GM10248 (cell line): ENCODE measurements around the gene DHX38.

Experiments used
- CTCF ChIA-PET: fragments of 300-600 bp; sonication (Branson Sonifier 250); formaldehyde crosslinking; extraction: SDS; loops from one replicate; lab custom pipeline; 2021; ENCODE audit warnings: antibody characterized with exemption; lab: Yijun Ruan, JAX
- POLR2A ChIA-PET: fragments of 350-650 bp; sonication (Branson Sonifier 250); formaldehyde crosslinking; extraction: SDS; loops from one replicate; lab custom pipeline; 2020; ENCODE audit warnings: antibody characterized with exemption; lab: Yijun Ruan, JAX
- DNase-seq: peaks from one replicate; pipeline ENCODE4 v3.0.0; 2012; ENCODE audit errors: extremely low spot score
- TF ChIP-seq, protein P1 (sequence below): IDR thresholded peaks from 2 replicates; pipeline ENCODE4 v1.5.1; 2012; ENCODE audit warnings: mild to moderate bottlenecking, low read depth; ENCODE audit errors: extremely low read depth, missing control alignments, control extremely low read depth

Gene DHX38

GRCh38 chr16:72159386-72159785 is 65.7 kb downstream of the DHX38 start:
- no peak for DNase-seq
- TF ChIP-seq, protein P1, sequence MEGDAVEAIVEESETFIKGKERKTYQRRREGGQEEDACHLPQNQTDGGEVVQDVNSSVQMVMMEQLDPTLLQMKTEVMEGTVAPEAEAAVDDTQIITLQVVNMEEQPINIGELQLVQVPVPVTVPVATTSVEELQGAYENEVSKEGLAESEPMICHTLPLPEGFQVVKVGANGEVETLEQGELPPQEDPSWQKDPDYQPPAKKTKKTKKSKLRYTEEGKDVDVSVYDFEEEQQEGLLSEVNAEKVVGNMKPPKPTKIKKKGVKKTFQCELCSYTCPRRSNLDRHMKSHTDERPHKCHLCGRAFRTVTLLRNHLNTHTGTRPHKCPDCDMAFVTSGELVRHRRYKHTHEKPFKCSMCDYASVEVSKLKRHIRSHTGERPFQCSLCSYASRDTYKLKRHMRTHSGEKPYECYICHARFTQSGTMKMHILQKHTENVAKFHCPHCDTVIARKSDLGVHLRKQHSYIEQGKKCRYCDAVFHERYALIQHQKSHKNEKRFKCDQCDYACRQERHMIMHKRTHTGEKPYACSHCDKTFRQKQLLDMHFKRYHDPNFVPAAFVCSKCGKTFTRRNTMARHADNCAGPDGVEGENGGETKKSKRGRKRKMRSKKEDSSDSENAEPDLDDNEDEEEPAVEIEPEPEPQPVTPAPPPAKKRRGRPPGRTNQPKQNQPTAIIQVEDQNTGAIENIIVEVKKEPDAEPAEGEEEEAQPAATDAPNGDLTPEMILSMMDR = no peak
- ChIA-PET CTCF (interaction anchor here (0.9 kb wide), 1 partner anchor 9 kb away, joined by 3 read pairs; no protein-coding TSS in a partner anchor), POLR2A (no interaction called here)

DNA sequence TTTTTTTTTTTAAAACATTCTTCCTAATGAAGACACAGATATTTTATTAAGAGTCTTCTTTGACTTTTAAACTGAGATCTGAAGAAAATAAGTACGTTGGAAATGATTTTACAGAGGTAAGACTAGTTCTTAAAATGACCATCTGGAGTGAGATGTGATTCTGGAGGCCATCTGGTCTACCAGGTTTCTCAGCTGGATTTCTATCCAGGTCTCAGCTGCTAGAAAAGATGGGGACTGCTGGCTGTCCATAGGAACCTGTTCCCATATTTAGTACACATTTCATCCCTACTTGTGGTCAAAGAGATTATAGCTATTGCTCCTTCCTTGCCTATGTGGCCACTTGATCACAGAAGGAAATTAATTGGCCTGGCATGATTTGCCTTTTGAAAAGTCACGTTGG is 66.2 kb downstream of the DHX38 start:
- TF ChIP-seq, protein P1 = no peak
- DNase-seq = no peak
- ChIA-PET POLR2A (no interaction called here), CTCF (interaction anchor here (0.9 kb wide), 1 partner anchor 9 kb away, joined by 3 read pairs; no protein-coding TSS in a partner anchor)

- no peak for DNase-seq
- CTCF ChIA-PET = interaction anchor here (0.8 kb wide), 1 partner anchor 37 kb away, joined by 4 read pairs; no protein-coding TSS in a partner anchor
- POLR2A ChIA-PET = no interaction called here
- TF ChIP-seq, protein P1 = no peak
These were observed 68.6 kb downstream of the DHX38 start for GRCh38 chr16:72162105-72162692.
